Neural progenitor cell (in vitro differentiated cells): ENCODE measurements around the gene ZNF836. TPM values are rescaled to one million over a fixed set of nuclear protein-coding genes. Genes with fewer than 3 reads are reported as not detected.
A peak's percentile ranks its signal among the peaks of the same experiment; 100 is the strongest.

Experiments
- DNase-seq: peaks from one replicate; pipeline ENCODE4 v3.0.0-alpha.2; 2016; ENCODE audit warnings: low spot score
- H2AFZ ChIP-seq: fragments of 200-600 bp; sonication (generic); replicated peaks from 2 replicates; pipeline ENCODE4 v1.6.1; 2016; ENCODE audit warnings: antibody characterized with exemption
- H3F3A ChIP-seq: fragments of 200-600 bp; sonication (generic); 2 replicates; pipeline ENCODE4 v1.6.1; 2016; ENCODE audit warnings: antibody characterized with exemption, low read depth
- H3K27ac ChIP-seq: fragments of 200-600 bp; sonication (generic); 2 replicates; pipeline ENCODE4 v1.5.1; 2016; ENCODE audit warnings: mild to moderate bottlenecking
- H3K27me3 ChIP-seq: fragments of 200-600 bp; sonication (generic); 2 replicates; pipeline ENCODE4 v1.6.1; 2016; ENCODE audit warnings: mild to moderate bottlenecking, moderate library complexity
- H3K36me3 ChIP-seq: fragments of 200-600 bp; sonication (generic); 2 replicates; pipeline ENCODE4 v1.5.1; 2016
- H3K4me1 ChIP-seq: fragments of 200-600 bp; sonication (generic); 2 replicates; pipeline ENCODE4 v1.6.1; 2016; ENCODE audit warnings: mixed run types
- H3K4me2 ChIP-seq: fragments of 200-600 bp; sonication (generic); 2 replicates; pipeline ENCODE4 v1.6.1; 2016
- H3K4me3 ChIP-seq: fragments of 200-600 bp; sonication (generic); 2 replicates; pipeline ENCODE4 v1.5.1; 2016
- H3K79me2 ChIP-seq: fragments of 200-600 bp; sonication (generic); 2 replicates; pipeline ENCODE4 v1.6.1; 2016; ENCODE audit warnings: low read depth
- H3K9ac ChIP-seq: fragments of 200-600 bp; sonication (generic); 2 replicates; pipeline ENCODE4 v1.6.1; 2016
- H3K9me3 ChIP-seq: fragments of 200-600 bp; sonication (generic); 2 replicates; pipeline ENCODE4 v1.5.1; 2016; ENCODE audit warnings: low read depth
- H4K20me1 ChIP-seq: fragments of 200-600 bp; sonication (generic); 2 replicates; pipeline ENCODE4 v1.6.1; 2016; ENCODE audit warnings: low read depth
- H3K27ac Mint-ChIP-seq: 3 replicates; pipeline ENCODE4 v1.8.0; 2021; ENCODE audit warnings: mixed read lengths
- H3K27me3 Mint-ChIP-seq: 2 replicates; pipeline ENCODE4 v1.8.0; 2022; ENCODE audit warnings: low read depth, mild to moderate bottlenecking, inconsistent platforms, moderate library complexity, mixed read lengths; ENCODE audit not compliant: insufficient read depth
- H3K36me3 Mint-ChIP-seq: 3 replicates; pipeline ENCODE4 v1.8.0; 2021; ENCODE audit warnings: mixed read lengths
- H3K4me1 Mint-ChIP-seq: 3 replicates; pipeline ENCODE4 v1.8.0; 2021; ENCODE audit warnings: mixed read lengths
- H3K4me3 Mint-ChIP-seq: 3 replicates; pipeline ENCODE4 v1.8.0; 2021; ENCODE audit warnings: mild to moderate bottlenecking, moderate library complexity, mixed read lengths
- H3K9me3 Mint-ChIP-seq: 3 replicates; pipeline ENCODE4 v1.8.0; 2020; ENCODE audit warnings: mixed read lengths
- EZH2 ChIP-seq: fragments of 200-600 bp; sonication (generic); IDR thresholded peaks from 2 replicates; pipeline ENCODE4 v1.6.1; 2017; ENCODE audit warnings: antibody characterized with exemption, mild to moderate bottlenecking, moderate library complexity
- EZH2phosphoT487 ChIP-seq: fragments of 200-600 bp; sonication (generic); IDR thresholded peaks from 2 replicates; pipeline ENCODE4 v1.6.1; 2017; ENCODE audit warnings: antibody characterized with exemption
- total RNA-seq: library from RNA; depleted of rRNA; stranded (reverse); fragments of >200 nt; gene quantifications from 2 replicates; pipeline ENCODE4 v1.2.3, GENCODE V29; 2015; ENCODE audit warnings: low replicate concordance
- TF ChIP-seq, protein P1 (sequence below): fragments of 200-600 bp; sonication (generic); IDR thresholded peaks from 2 replicates; pipeline ENCODE4 v1.5.1; 2017; ENCODE audit warnings: antibody characterized with exemption, mild to moderate bottlenecking

The ZNF836 gene
- total RNA-seq, 1 donor from 2014 or later = 8.3 TPM

DNA sequence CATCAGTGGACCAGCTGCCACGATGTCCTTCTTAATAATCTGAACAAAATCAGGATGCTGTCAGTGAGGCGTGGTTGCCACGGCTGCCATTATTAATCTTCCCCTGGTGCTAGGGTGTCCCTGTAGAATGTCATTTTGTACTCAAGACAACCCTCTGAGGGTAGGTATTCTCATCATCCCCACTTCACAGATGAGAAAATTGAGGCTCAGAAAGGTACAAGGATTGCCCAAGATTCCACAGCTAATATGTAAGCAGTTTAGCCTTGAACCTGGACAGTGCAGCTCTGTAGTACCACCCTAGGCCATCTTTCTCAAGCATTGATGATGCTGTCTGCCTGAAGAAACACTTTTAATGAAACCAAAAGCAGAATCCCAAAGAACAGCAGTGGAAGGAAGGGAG, 26.5 kb upstream of the ZNF836 start:
- Histone ChIP-seq H3K27me3 (no peaks in the 10 kb centered on the region), H2AFZ (no peak overlapping the region), H3K27ac (no peak overlapping the region), H3K4me3 (no peak overlapping the region), H3F3A (no peaks in the 10 kb centered on the region), H4K20me1 (peaks cover 90% of the 10 kb centered on the region), H3K9ac (no peak overlapping the region), H3K9me3 (no peaks in the 10 kb centered on the region), H3K79me2 (peaks cover 97% of the 10 kb centered on the region), H3K4me1 (no peaks in the 10 kb centered on the region), H3K4me2 (no peak overlapping the region), H3K36me3 (peaks cover 5% of the 10 kb centered on the region)
- Mint-ChIP-seq H3K9me3 (peaks cover 16% of the 10 kb centered on the region), H3K27ac (no peak overlapping the region), H3K4me3 (no peak overlapping the region), H3K27me3 (peaks cover 7% of the 10 kb centered on the region), H3K4me1 (peaks cover 2% of the 10 kb centered on the region), H3K36me3 (peaks cover 60% of the 10 kb centered on the region)
- no peak for TF ChIP-seq EZH2phosphoT487
- TF ChIP-seq, protein P1, sequence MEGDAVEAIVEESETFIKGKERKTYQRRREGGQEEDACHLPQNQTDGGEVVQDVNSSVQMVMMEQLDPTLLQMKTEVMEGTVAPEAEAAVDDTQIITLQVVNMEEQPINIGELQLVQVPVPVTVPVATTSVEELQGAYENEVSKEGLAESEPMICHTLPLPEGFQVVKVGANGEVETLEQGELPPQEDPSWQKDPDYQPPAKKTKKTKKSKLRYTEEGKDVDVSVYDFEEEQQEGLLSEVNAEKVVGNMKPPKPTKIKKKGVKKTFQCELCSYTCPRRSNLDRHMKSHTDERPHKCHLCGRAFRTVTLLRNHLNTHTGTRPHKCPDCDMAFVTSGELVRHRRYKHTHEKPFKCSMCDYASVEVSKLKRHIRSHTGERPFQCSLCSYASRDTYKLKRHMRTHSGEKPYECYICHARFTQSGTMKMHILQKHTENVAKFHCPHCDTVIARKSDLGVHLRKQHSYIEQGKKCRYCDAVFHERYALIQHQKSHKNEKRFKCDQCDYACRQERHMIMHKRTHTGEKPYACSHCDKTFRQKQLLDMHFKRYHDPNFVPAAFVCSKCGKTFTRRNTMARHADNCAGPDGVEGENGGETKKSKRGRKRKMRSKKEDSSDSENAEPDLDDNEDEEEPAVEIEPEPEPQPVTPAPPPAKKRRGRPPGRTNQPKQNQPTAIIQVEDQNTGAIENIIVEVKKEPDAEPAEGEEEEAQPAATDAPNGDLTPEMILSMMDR = no peak
- DNase-seq = no peak

GRCh38 chr19:52196256-52196967, 25.0 kb upstream of the ZNF836 start:
- H3K27me3 ChIP-seq = no peaks in the 10 kb centered on the region
- Mint-ChIP-seq H3K4me3 (no peak overlapping the region), H3K27me3 (peaks cover 11% of the 10 kb centered on the region), H3K4me1 (peaks cover 9% of the 10 kb centered on the region), H3K9me3 (peaks cover 25% of the 10 kb centered on the region), H3K36me3 (peaks cover 63% of the 10 kb centered on the region), H3K27ac (no peak overlapping the region)
- no peak overlapping the region for H3K4me3 ChIP-seq
- peaks cover 5% of the 10 kb centered on the region for H3K36me3 ChIP-seq
- TF ChIP-seq, protein P1 = no peak
- TF ChIP-seq EZH2 = no peak
- TF ChIP-seq EZH2phosphoT487 = no peak
- H3K4me2 ChIP-seq = no peak overlapping the region
- no peaks in the 10 kb centered on the region for H3F3A ChIP-seq
- no peaks in the 10 kb centered on the region for H3K9me3 ChIP-seq
- H2AFZ ChIP-seq = no peak overlapping the region
- H3K79me2 ChIP-seq = peaks cover 100% of the 10 kb centered on the region
- H4K20me1 ChIP-seq = peaks cover 92% of the 10 kb centered on the region
- H3K27ac ChIP-seq = no peak overlapping the region
- H3K4me1 ChIP-seq = peaks cover 6% of the 10 kb centered on the region
- H3K9ac ChIP-seq = no peak overlapping the region
- no peak for DNase-seq

GRCh38 chr19:52191951-52192350, 20.5 kb upstream of the ZNF836 start:
- H3K4me1 Mint-ChIP-seq = peaks cover 21% of the 10 kb centered on the region
- H3K9me3 Mint-ChIP-seq = peaks cover 25% of the 10 kb centered on the region
- no peak overlapping the region for H2AFZ ChIP-seq
- H4K20me1 ChIP-seq = peaks cover 54% of the 10 kb centered on the region
- H3K79me2 ChIP-seq = peaks cover 74% of the 10 kb centered on the region
- H3K27me3 Mint-ChIP-seq = peaks cover 11% of the 10 kb centered on the region
- no peaks in the 10 kb centered on the region for H3K9me3 ChIP-seq
- no peak overlapping the region for H3K27ac Mint-ChIP-seq
- TF ChIP-seq EZH2 (no peak), EZH2phosphoT487 (no peak)
- TF ChIP-seq, protein P1 = no peak
- peaks cover 17% of the 10 kb centered on the region for H3K4me1 ChIP-seq
- peak overlapping the region; percentile 84 for H3K4me3 ChIP-seq
- H3K4me2 ChIP-seq = peak overlapping the region; percentile 91
- H3K27me3 ChIP-seq = no peaks in the 10 kb centered on the region
- DNase-seq = no peak
- H3F3A ChIP-seq = peaks cover 12% of the 10 kb centered on the region
- peaks cover 5% of the 10 kb centered on the region for H3K36me3 ChIP-seq
- H3K9ac ChIP-seq = no peak overlapping the region
- no peak overlapping the region for H3K27ac ChIP-seq
- H3K4me3 Mint-ChIP-seq = peak overlapping the region; percentile 96
- peaks cover 45% of the 10 kb centered on the region for H3K36me3 Mint-ChIP-seq
